HepG2 (cell line): ENCODE results near the gene CAPS. TPM values are rescaled to one million over a fixed set of nuclear protein-coding genes. Genes with fewer than 3 reads are reported as not detected.
A peak's percentile ranks its signal among the peaks of the same experiment; 100 is the strongest.

ENCODE experiments used
- ATAD3A ChIP-seq: sonication (generic); formaldehyde crosslinking; IDR thresholded peaks from 2 replicates; pipeline ENCODE4 v1.4.0; 2020; ENCODE audit warnings: missing genetic modification reagents
- FLYWCH1 ChIP-seq: sonication (generic); formaldehyde crosslinking; IDR thresholded peaks from 2 replicates; pipeline ENCODE4 v1.8.1; 2023; ENCODE audit warnings: mild to moderate bottlenecking, missing genetic modification reagents
- HCFC1 ChIP-seq: fragments of 150-350 bp; IDR thresholded peaks from 2 replicates; pipeline ENCODE4 v1.6.1; 2014; ENCODE audit warnings: low read depth, low read length
- HOXA7 ChIP-seq: sonication (generic); formaldehyde crosslinking; IDR thresholded peaks from 2 replicates; pipeline ENCODE4 v1.8.1; 2022; ENCODE audit warnings: mild to moderate bottlenecking, missing genetic modification reagents, moderate library complexity
- NFE2L2 ChIP-seq: fragments of 150-350 bp; IDR thresholded peaks from 2 replicates; pipeline ENCODE4 v1.6.1; 2014; ENCODE audit warnings: low read length
- POLR2A ChIP-seq, 2 experiments: IDR thresholded peaks; 2 replicates each; pipeline ENCODE4 v1.6.1; 2011; ENCODE audit warnings: low read depth in 2 of 2, low read length in 2 of 2, mild to moderate bottlenecking in 1 of 2, moderate library complexity in 1 of 2; ENCODE audit not compliant: insufficient read depth in 1 of 2
- RARA ChIP-seq: IDR thresholded peaks from 2 replicates; pipeline ENCODE4 v1.6.1; 2016; ENCODE audit warnings: missing genetic modification reagents, missing compliant biosample characterization
- SIX1 ChIP-seq: sonication (generic); formaldehyde crosslinking; IDR thresholded peaks from 2 replicates; pipeline ENCODE4 v1.4.0; 2020; ENCODE audit warnings: missing genetic modification reagents, borderline replicate concordance
- SRSF9 ChIP-seq: fragments of 200-400 bp; formaldehyde crosslinking; IDR thresholded peaks from 2 replicates; pipeline ENCODE4 v1.6.1; 2018; ENCODE audit warnings: borderline replicate concordance, mild to moderate bottlenecking, low read depth, low read length; ENCODE audit not compliant: insufficient read depth, poor library complexity, severe bottlenecking
- TAF1 ChIP-seq: sonication (generic); formaldehyde crosslinking; IDR thresholded peaks from 2 replicates; pipeline ENCODE4 v1.4.0; 2020; ENCODE audit warnings: missing genetic modification reagents
- ZBTB8A ChIP-seq: sonication (generic); formaldehyde crosslinking; IDR thresholded peaks from 2 replicates; pipeline ENCODE4 v1.4.0; 2020; ENCODE audit warnings: mild to moderate bottlenecking, low read depth, missing genetic modification reagents, borderline replicate concordance
- ZKSCAN8 ChIP-seq: IDR thresholded peaks from 2 replicates; pipeline ENCODE4 v1.6.1; 2016; ENCODE audit warnings: borderline replicate concordance, missing genetic modification reagents, missing compliant biosample characterization
- ZNF329 ChIP-seq: sonication (generic); formaldehyde crosslinking; IDR thresholded peaks from 2 replicates; pipeline ENCODE4 v1.9.0; 2021; ENCODE audit warnings: low read depth, mild to moderate bottlenecking, missing genetic modification reagents
- ZNF331 ChIP-seq: sonication (generic); formaldehyde crosslinking; IDR thresholded peaks from 2 replicates; pipeline ENCODE4 v1.4.0; 2020; ENCODE audit warnings: missing genetic modification reagents
- ZNF337 ChIP-seq: sonication (generic); formaldehyde crosslinking; IDR thresholded peaks from 2 replicates; pipeline ENCODE4 v1.5.1; 2020; ENCODE audit warnings: missing genetic modification reagents, low read depth, mild to moderate bottlenecking, borderline replicate concordance
- polyA plus RNA-seq, 8 experiments: library from polyadenylated mRNA; depleted of rRNA in 3 of 8; stranded (reverse) in 7 of 8; unstranded in 1 of 8; fragments of >200 nt; fragmentation: Illumina TruSeq in 4 of 8; extraction: Trizol in 4 of 8; gene quantifications; 2 replicates each; pipeline versions ENCODE4 v1.2.1 to v1.2.3, GENCODE V29; 2011 to 2016; ENCODE audit warnings: low read depth in 4 of 8, missing spikeins in 1 of 8, mixed read lengths in 1 of 8; ENCODE audit not compliant: insufficient read depth in 1 of 8
- total RNA-seq, 5 experiments: library from RNA; depleted of rRNA; stranded (reverse); fragments of >200 nt; fragmentation: Illumina TruSeq; extraction: Trizol; gene quantifications; 2 replicates each; pipeline ENCODE4 v1.2.3, GENCODE V29; 2016; ENCODE audit warnings: low read depth in 1 of 5
- TF ChIP-seq, protein P1 (sequence below): sonication (generic); formaldehyde crosslinking; IDR thresholded peaks from 2 replicates; pipeline ENCODE4 v1.5.1; 2020; ENCODE audit warnings: mild to moderate bottlenecking, missing genetic modification reagents, moderate library complexity
- TF ChIP-seq, protein P2 (sequence below): sonication (generic); formaldehyde crosslinking; IDR thresholded peaks from 2 replicates; pipeline ENCODE4 v1.4.0; 2020; ENCODE audit warnings: mild to moderate bottlenecking, missing genetic modification reagents
- TF ChIP-seq, protein P3 (sequence below): sonication (generic); formaldehyde crosslinking; IDR thresholded peaks from 2 replicates; pipeline ENCODE4 v1.8.0; 2022; ENCODE audit warnings: mild to moderate bottlenecking, missing genetic modification reagents, moderate library complexity
- TF ChIP-seq, protein P4 (sequence below): sonication (generic); formaldehyde crosslinking; IDR thresholded peaks from 2 replicates; pipeline ENCODE4 v1.9.0; 2022; ENCODE audit warnings: missing genetic modification reagents, mild to moderate bottlenecking, borderline replicate concordance
- TF ChIP-seq, protein P5 (sequence below): sonication (generic); formaldehyde crosslinking; IDR thresholded peaks from 2 replicates; pipeline ENCODE4 v1.5.1; 2020; ENCODE audit warnings: mild to moderate bottlenecking, missing genetic modification reagents, moderate library complexity

The CAPS gene
- total and polyA plus RNA-seq, 2 of the 13 experiments (the other 11 are each of a cell fraction or from before 2014, with no cell fraction given) = 3.1 TPM

DNA sequence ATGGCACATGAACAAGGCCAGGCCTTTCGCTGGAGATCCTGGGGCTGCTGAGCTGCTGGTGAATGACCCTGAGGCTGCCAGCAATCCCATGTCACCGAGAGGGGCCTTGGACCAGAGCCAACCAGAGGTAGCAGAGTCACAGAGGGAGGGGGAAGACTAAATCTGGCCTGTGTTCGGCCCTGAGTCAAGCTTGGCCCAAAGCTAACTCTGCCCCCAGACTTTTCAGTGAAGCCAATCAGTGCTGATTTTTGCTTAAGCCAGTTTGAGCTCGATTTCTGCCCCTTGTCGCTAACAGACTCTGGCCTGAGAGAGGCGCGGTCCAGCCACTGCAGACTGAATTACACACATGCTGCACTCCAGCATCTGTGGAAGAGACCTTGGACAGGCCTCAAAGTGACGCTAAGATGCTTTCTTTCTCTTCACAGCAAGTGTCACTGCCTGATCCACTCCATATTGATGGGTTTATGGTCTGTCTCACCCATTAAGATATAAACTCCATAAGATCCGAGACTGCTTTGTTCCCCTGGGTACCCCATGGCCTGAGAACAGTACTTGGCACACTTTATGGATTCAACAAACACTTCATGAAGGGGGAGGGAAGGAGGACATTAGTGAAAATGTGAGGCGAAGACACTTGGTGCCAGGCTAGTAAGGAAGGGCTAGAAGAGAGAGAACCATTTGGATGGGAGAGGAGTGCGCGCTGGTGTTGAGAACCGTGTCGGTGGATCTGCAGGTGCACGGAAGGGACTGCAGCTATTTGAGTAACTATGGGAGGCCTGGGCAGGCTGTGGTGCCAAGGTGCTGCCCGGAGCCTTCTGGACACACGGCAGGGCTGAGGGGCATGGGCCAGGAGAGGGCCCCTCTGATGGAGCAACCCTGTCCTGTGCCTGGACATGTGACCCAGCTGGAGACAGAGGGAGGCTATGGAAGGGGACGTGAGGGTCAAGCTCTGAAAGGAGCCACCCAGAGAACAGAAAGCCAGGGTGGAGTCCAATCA lies 46.2 kb downstream of the CAPS start (continued):
- no peak for TF ChIP-seq ZBTB8A
- TF ChIP-seq, protein P1, sequence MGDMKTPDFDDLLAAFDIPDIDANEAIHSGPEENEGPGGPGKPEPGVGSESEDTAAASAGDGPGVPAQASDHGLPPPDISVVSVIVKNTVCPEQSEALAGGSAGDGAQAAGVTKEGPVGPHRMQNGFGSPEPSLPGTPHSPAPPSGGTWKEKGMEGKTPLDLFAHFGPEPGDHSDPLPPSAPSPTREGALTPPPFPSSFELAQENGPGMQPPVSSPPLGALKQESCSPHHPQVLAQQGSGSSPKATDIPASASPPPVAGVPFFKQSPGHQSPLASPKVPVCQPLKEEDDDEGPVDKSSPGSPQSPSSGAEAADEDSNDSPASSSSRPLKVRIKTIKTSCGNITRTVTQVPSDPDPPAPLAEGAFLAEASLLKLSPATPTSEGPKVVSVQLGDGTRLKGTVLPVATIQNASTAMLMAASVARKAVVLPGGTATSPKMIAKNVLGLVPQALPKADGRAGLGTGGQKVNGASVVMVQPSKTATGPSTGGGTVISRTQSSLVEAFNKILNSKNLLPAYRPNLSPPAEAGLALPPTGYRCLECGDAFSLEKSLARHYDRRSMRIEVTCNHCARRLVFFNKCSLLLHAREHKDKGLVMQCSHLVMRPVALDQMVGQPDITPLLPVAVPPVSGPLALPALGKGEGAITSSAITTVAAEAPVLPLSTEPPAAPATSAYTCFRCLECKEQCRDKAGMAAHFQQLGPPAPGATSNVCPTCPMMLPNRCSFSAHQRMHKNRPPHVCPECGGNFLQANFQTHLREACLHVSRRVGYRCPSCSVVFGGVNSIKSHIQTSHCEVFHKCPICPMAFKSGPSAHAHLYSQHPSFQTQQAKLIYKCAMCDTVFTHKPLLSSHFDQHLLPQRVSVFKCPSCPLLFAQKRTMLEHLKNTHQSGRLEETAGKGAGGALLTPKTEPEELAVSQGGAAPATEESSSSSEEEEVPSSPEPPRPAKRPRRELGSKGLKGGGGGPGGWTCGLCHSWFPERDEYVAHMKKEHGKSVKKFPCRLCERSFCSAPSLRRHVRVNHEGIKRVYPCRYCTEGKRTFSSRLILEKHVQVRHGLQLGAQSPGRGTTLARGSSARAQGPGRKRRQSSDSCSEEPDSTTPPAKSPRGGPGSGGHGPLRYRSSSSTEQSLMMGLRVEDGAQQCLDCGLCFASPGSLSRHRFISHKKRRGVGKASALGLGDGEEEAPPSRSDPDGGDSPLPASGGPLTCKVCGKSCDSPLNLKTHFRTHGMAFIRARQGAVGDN (CRISPR knock-in tag) = peak; percentile 92
- no peak for TF ChIP-seq HOXA7 (CRISPR knock-in tag)
- peak; percentile 17; the same call in 1 of the 2 replicates for TF ChIP-seq ZNF331 (CRISPR knock-in tag)
- TF ChIP-seq ATAD3A (CRISPR knock-in tag) = no peak
- no peak for TF ChIP-seq NFE2L2
- TF ChIP-seq HCFC1 = no peak
- no peak for TF ChIP-seq ZNF329 (CRISPR knock-in tag)
- no peak for TF ChIP-seq SRSF9
- TF ChIP-seq, protein P2, sequence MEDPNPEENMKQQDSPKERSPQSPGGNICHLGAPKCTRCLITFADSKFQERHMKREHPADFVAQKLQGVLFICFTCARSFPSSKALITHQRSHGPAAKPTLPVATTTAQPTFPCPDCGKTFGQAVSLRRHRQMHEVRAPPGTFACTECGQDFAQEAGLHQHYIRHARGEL = no peak
- TF ChIP-seq, protein P3, sequence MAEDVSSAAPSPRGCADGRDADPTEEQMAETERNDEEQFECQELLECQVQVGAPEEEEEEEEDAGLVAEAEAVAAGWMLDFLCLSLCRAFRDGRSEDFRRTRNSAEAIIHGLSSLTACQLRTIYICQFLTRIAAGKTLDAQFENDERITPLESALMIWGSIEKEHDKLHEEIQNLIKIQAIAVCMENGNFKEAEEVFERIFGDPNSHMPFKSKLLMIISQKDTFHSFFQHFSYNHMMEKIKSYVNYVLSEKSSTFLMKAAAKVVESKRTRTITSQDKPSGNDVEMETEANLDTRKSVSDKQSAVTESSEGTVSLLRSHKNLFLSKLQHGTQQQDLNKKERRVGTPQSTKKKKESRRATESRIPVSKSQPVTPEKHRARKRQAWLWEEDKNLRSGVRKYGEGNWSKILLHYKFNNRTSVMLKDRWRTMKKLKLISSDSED = no peak
- TF ChIP-seq FLYWCH1 (CRISPR knock-in tag) = no peak
- TF ChIP-seq, protein P4, sequence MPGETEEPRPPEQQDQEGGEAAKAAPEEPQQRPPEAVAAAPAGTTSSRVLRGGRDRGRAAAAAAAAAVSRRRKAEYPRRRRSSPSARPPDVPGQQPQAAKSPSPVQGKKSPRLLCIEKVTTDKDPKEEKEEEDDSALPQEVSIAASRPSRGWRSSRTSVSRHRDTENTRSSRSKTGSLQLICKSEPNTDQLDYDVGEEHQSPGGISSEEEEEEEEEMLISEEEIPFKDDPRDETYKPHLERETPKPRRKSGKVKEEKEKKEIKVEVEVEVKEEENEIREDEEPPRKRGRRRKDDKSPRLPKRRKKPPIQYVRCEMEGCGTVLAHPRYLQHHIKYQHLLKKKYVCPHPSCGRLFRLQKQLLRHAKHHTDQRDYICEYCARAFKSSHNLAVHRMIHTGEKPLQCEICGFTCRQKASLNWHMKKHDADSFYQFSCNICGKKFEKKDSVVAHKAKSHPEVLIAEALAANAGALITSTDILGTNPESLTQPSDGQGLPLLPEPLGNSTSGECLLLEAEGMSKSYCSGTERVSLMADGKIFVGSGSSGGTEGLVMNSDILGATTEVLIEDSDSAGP = peak; percentile 55; the same call in 1 of the 2 replicates
- no peak for TF ChIP-seq SIX1 (CRISPR knock-in tag)
- no peak for TF ChIP-seq RARA (CRISPR knock-in tag)
- TF ChIP-seq ZNF337 = 0 out of 2 replicates have a peak, but pooled peaks have one; percentile 19
- no peak for TF ChIP-seq ZKSCAN8 (CRISPR knock-in tag)
- TF ChIP-seq, protein P5, sequence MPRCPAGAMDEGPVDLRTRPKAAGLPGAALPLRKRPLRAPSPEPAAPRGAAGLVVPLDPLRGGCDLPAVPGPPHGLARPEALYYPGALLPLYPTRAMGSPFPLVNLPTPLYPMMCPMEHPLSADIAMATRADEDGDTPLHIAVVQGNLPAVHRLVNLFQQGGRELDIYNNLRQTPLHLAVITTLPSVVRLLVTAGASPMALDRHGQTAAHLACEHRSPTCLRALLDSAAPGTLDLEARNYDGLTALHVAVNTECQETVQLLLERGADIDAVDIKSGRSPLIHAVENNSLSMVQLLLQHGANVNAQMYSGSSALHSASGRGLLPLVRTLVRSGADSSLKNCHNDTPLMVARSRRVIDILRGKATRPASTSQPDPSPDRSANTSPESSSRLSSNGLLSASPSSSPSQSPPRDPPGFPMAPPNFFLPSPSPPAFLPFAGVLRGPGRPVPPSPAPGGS (CRISPR knock-in tag) = 0 out of 2 replicates have a peak, but pooled peaks have one; percentile 44
- TF ChIP-seq POLR2A (IDR thresholded peaks at IDR 0.05; ENCODE audit: insufficient read depth in 1 of 2, low read depth in 2 of 2, low read length in 2 of 2) = no peak
- TF ChIP-seq TAF1 = no peak
